Lower leg skin (tissue), 3 donors: ENCODE measurements around the gene EYS.

Source experiments
- CTCF ChIP-seq, 3 donors: fragments of 450-650 bp; IDR thresholded peaks; one replicate each; pipeline ENCODE4 v1.5.1; 2016; ENCODE audit warnings: antibody characterized with exemption in 3 of 3, mild to moderate bottlenecking in 3 of 3, moderate library complexity in 2 of 3
- POLR2A ChIP-seq, 2 donors: fragments of 450-650 bp; IDR thresholded peaks; one replicate each; pipeline ENCODE4 v1.6.1; 2016 to 2017; ENCODE audit warnings: antibody characterized with exemption in 2 of 2, mild to moderate bottlenecking in 1 of 2, moderate library complexity in 1 of 2

- no peak for TF ChIP-seq CTCF (IDR thresholded peaks at IDR 0.05)
- TF ChIP-seq POLR2A (IDR thresholded peaks at IDR 0.05): no peak
Measured at GRCh38 chr6:64197246-64197645, 1509.8 kb downstream of the EYS start.
